Dermis blood vessel endothelial cell (primary cell): Measurements from ENCODE around the gene KAT8. TPM values are rescaled to one million over a fixed set of nuclear protein-coding genes. Genes with fewer than 3 reads are reported as not detected.
"Not testable (repeated sequence)": the region's sequence is repeated elsewhere in the genome, so short reads cannot be mapped to it uniquely, and the experiment has no call there.

ENCODE experiments used
- DNase-seq: peaks from one replicate; pipeline ENCODE4 v3.0.0; 2010
- total RNA-seq: library from RNA; depleted of rRNA; stranded (reverse); fragments of >200 nt; gene quantifications from 2 replicates; pipeline ENCODE4 v1.2.3, GENCODE V29; 2014

Gene KAT8
- total RNA-seq, 1 donor from 2014 or later: 38.3 TPM

- DNase-seq: no peak
Measured at GRCh38 chr16:31149332-31149731, 31.9 kb downstream of the KAT8 start.

GRCh38 chr16:31149894-31150890, 32.7 kb downstream of the KAT8 start, which contains the start of gene PRSS36:
TSS of gene PRSS36 (minus strand) at chr16:31150066. CDS start at chr16:31150035, 31 bp downstream.
- DNase-seq: no peak

- not testable (repeated sequence) for DNase-seq
Measured at GRCh38 chr16:31150976-31151375, 33.5 kb downstream of the KAT8 start.

GRCh38 chr16:31157136-31157535, 39.7 kb downstream of the KAT8 start:
- no peak for DNase-seq

- DNase-seq: no peak
Measured at GRCh38 chr16:31167315-31167714, 49.9 kb downstream of the KAT8 start.

- DNase-seq: no peak
Measured at GRCh38 chr16:31168848-31169247, 51.4 kb downstream of the KAT8 start.

- DNase-seq: not testable (repeated sequence)
Measured at GRCh38 chr16:31170048-31170447, 52.6 kb downstream of the KAT8 start.

GRCh38 chr16:31177136-31177535, 59.7 kb downstream of the KAT8 start:
- DNase-seq: no peak

- no peak for DNase-seq
Measured at GRCh38 chr16:31179219-31179746, 61.8 kb downstream of the KAT8 start.

- peak; percentile 93 for DNase-seq
Measured at GRCh38 chr16:31179747-31180459, 62.4 kb downstream of the KAT8 start, which contains the start of gene FUS. TSS of gene FUS (plus strand) at chr16:31180139. CDS start at chr16:31180215, 76 bp downstream.

Other genes starting within 250 kb of the KAT8 start
- 40.0 and 58.0 TPM in 2 replicates for gene BCL7C, start 223.6 kb upstream of the KAT8 start, total RNA-seq
- gene CTF1, start 221.1 kb upstream of the KAT8 start, total RNA-seq: 0.17 and 0.70 TPM in 2 replicates
- 21.8 and 26.7 TPM in 2 replicates for gene FBXL19, start 194.1 kb upstream of the KAT8 start, total RNA-seq
- gene ORAI3, start 168.6 kb upstream of the KAT8 start, total RNA-seq: 40.2 and 42.4 TPM in 2 replicates
- 2.6 and 5.3 TPM in 2 replicates for gene SETD1A, start 159.9 kb upstream of the KAT8 start, total RNA-seq
- 21.0 and 26.4 TPM in 2 replicates for gene HSD3B7, start 132.5 kb upstream of the KAT8 start, total RNA-seq
- gene STX1B, start 107.0 kb upstream of the KAT8 start, total RNA-seq: 0.51 and 0.70 TPM in 2 replicates
- 22.9 and 26.2 TPM in 2 replicates for gene STX4, start 84.1 kb upstream of the KAT8 start, total RNA-seq
- gene ZNF668, start 43.4 kb upstream of the KAT8 start, total RNA-seq: 7.3 and 9.0 TPM in 2 replicates
- 16.0 and 17.4 TPM in 2 replicates for gene ZNF646, start 43.2 kb upstream of the KAT8 start, total RNA-seq
- gene PRSS53, start 28.7 kb upstream of the KAT8 start, total RNA-seq: 0.88 and 2.0 TPM in 2 replicates
- 67.6 and 109 TPM in 2 replicates for gene VKORC1, start 22.9 kb upstream of the KAT8 start, total RNA-seq
- gene BCKDK, start 9.3 kb upstream of the KAT8 start, total RNA-seq: 18.4 and 36.2 TPM in 2 replicates
- gene PRSS8, start 18.1 kb downstream of the KAT8 start, total RNA-seq: not detected in 2 replicates
- 0.51 TPM in 1 of 2 replicates, not detected in the other for gene PRSS36, start 32.4 kb downstream of the KAT8 start, total RNA-seq
- gene FUS, start 62.5 kb downstream of the KAT8 start, total RNA-seq: 68.2 and 71.3 TPM in 2 replicates
- gene PYCARD, start 85.1 kb downstream of the KAT8 start, total RNA-seq: 74.5 and 101 TPM in 2 replicates
- not detected in 2 replicates for gene TRIM72, start 96.5 kb downstream of the KAT8 start, total RNA-seq
- gene PYDC1, start 99.5 kb downstream of the KAT8 start, total RNA-seq: not detected in 2 replicates
- 0.34 TPM in 1 of 2 replicates, not detected in the other for gene ITGAM, start 142.3 kb downstream of the KAT8 start, total RNA-seq
- gene ITGAX, start 237.5 kb downstream of the KAT8 start, total RNA-seq: 0.14 and 0.34 TPM in 2 replicates